Astrocyte (in vitro differentiated cells and primary cell): Measurements from ENCODE around the gene OR1I1.

Experiments
- EZH2 ChIP-seq: IDR thresholded peaks from 2 replicates; pipeline ENCODE4 v1.6.1; 2012; ENCODE audit warnings: mild to moderate bottlenecking, low read length, inconsistent platforms; ENCODE audit not compliant: insufficient read depth
- TF ChIP-seq, protein P1 (sequence below): IDR thresholded peaks from 2 replicates; pipeline ENCODE4 v1.5.1; 2011; ENCODE audit warnings: low read depth, mild to moderate bottlenecking, inconsistent platforms, low read length, moderate library complexity; ENCODE audit not compliant: insufficient read depth

DNA sequence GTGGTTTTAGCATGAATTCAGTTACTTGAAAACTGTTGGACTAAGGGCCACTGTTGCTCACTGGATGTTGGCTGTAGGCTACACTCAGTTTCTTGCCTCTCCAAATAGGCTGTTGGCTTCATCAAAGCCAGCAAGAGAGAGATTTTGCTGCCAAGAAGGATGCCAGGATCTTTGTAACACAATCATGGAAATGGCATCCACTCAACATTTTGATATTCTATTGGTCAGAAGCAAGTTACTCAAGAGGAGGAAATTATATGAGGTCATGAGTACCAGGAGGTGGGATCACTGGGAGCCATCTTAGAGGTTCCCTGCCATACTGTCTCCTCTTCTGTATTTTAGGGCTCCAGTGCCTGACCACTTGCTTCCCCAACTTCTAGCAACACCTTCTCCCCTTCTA is 55.8 kb downstream of the OR1I1 start:
- TF ChIP-seq, protein P1, sequence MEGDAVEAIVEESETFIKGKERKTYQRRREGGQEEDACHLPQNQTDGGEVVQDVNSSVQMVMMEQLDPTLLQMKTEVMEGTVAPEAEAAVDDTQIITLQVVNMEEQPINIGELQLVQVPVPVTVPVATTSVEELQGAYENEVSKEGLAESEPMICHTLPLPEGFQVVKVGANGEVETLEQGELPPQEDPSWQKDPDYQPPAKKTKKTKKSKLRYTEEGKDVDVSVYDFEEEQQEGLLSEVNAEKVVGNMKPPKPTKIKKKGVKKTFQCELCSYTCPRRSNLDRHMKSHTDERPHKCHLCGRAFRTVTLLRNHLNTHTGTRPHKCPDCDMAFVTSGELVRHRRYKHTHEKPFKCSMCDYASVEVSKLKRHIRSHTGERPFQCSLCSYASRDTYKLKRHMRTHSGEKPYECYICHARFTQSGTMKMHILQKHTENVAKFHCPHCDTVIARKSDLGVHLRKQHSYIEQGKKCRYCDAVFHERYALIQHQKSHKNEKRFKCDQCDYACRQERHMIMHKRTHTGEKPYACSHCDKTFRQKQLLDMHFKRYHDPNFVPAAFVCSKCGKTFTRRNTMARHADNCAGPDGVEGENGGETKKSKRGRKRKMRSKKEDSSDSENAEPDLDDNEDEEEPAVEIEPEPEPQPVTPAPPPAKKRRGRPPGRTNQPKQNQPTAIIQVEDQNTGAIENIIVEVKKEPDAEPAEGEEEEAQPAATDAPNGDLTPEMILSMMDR, result no peak
- no peak for TF ChIP-seq EZH2
